HEK293 (cell line): ENCODE results near the gene BLOC1S3.

ENCODE experiments used
- HOXC10 ChIP-seq: sonication (generic); formaldehyde crosslinking; IDR thresholded peaks from 2 replicates; pipeline ENCODE4 v1.8.1; 2023; ENCODE audit warnings: mild to moderate bottlenecking, missing genetic modification reagents
- KLF1 ChIP-seq: fragments of 450-650 bp; formaldehyde crosslinking; IDR thresholded peaks from 2 replicates; pipeline ENCODE4 v1.5.1; 2016; ENCODE audit warnings: missing biosample characterization, missing genetic modification characterization
- KLF7 ChIP-seq: fragments of 450-650 bp; formaldehyde crosslinking; IDR thresholded peaks from 2 replicates; pipeline ENCODE4 v1.5.1; 2016; ENCODE audit warnings: missing biosample characterization, missing genetic modification characterization, borderline replicate concordance
- KLF8 ChIP-seq: fragments of 450-650 bp; formaldehyde crosslinking; IDR thresholded peaks from 2 replicates; pipeline ENCODE4 v1.5.1; 2016; ENCODE audit warnings: missing biosample characterization, missing genetic modification characterization
- REPIN1 ChIP-seq: fragments of 450-650 bp; formaldehyde crosslinking; IDR thresholded peaks from 2 replicates; pipeline ENCODE4 v1.5.1; 2017; ENCODE audit warnings: missing biosample characterization, missing genetic modification characterization, low read depth
- YY2 ChIP-seq: fragments of 450-650 bp; formaldehyde crosslinking; IDR thresholded peaks from 2 replicates; pipeline ENCODE4 v1.5.1; 2016; ENCODE audit warnings: missing biosample characterization, missing genetic modification characterization
- ZBTB11 ChIP-seq: fragments of 450-650 bp; formaldehyde crosslinking; conservative IDR thresholded peaks from 2 replicates; pipeline ENCODE4 v1.5.1; 2016; ENCODE audit warnings: low read depth, missing biosample characterization, missing genetic modification characterization
- ZBTB17 ChIP-seq: fragments of 450-650 bp; formaldehyde crosslinking; IDR thresholded peaks from 2 replicates; pipeline ENCODE4 v1.5.1; 2016; ENCODE audit warnings: missing biosample characterization, missing genetic modification characterization
- ZBTB20 ChIP-seq: fragments of 450-650 bp; formaldehyde crosslinking; IDR thresholded peaks from 2 replicates; pipeline ENCODE4 v1.5.1; 2016; ENCODE audit warnings: missing biosample characterization, missing genetic modification characterization
- ZBTB21 ChIP-seq: fragments of 450-650 bp; formaldehyde crosslinking; IDR thresholded peaks from 2 replicates; pipeline ENCODE4 v1.5.1; 2017; ENCODE audit warnings: missing biosample characterization, missing genetic modification characterization
- ZFP37 ChIP-seq: fragments of 450-650 bp; formaldehyde crosslinking; IDR thresholded peaks from 2 replicates; pipeline ENCODE4 v1.5.1; 2016; ENCODE audit warnings: missing biosample characterization, missing genetic modification characterization
- ZNF19 ChIP-seq: fragments of 450-650 bp; formaldehyde crosslinking; IDR thresholded peaks from 2 replicates; pipeline ENCODE4; 2016; ENCODE audit warnings: missing biosample characterization, missing genetic modification characterization, low read depth
- ZNF214 ChIP-seq: fragments of 450-650 bp; formaldehyde crosslinking; IDR thresholded peaks from 2 replicates; pipeline ENCODE4 v1.5.1; 2017; ENCODE audit warnings: missing biosample characterization, mild to moderate bottlenecking, missing genetic modification characterization, borderline replicate concordance
- ZNF24 ChIP-seq: fragments of 450-650 bp; formaldehyde crosslinking; IDR thresholded peaks from 2 replicates; pipeline ENCODE4 v1.5.1; 2016; ENCODE audit warnings: missing biosample characterization, missing genetic modification characterization
- ZNF324 ChIP-seq: fragments of 450-650 bp; formaldehyde crosslinking; IDR thresholded peaks from 2 replicates; pipeline ENCODE4 v1.5.1; 2016; ENCODE audit warnings: missing biosample characterization, missing genetic modification characterization
- ZNF501 ChIP-seq: fragments of 450-650 bp; formaldehyde crosslinking; IDR thresholded peaks from 2 replicates; pipeline ENCODE4 v1.5.1; 2016; ENCODE audit warnings: missing biosample characterization, missing genetic modification characterization
- ZNF529 ChIP-seq: fragments of 450-650 bp; formaldehyde crosslinking; IDR thresholded peaks from 2 replicates; pipeline ENCODE4 v1.5.1; 2017; ENCODE audit warnings: missing genetic modification characterization, missing biosample characterization; ENCODE audit not compliant: insufficient replicate concordance
- ZNF560 ChIP-seq: fragments of 450-650 bp; formaldehyde crosslinking; IDR thresholded peaks from 2 replicates; pipeline ENCODE4 v1.5.1; 2017; ENCODE audit warnings: missing biosample characterization, missing genetic modification characterization, borderline replicate concordance
- ZNF621 ChIP-seq: fragments of 450-650 bp; formaldehyde crosslinking; IDR thresholded peaks from 2 replicates; pipeline ENCODE4 v1.5.1; 2017; ENCODE audit warnings: missing biosample characterization, missing genetic modification characterization
- ZNF645 ChIP-seq: fragments of 450-650 bp; formaldehyde crosslinking; IDR thresholded peaks from 2 replicates; pipeline ENCODE4; 2016; ENCODE audit warnings: missing biosample characterization, missing genetic modification characterization
- ZNF660 ChIP-seq: fragments of 450-650 bp; IDR thresholded peaks from 2 replicates; pipeline ENCODE4 v1.5.1; 2018; ENCODE audit warnings: missing biosample characterization, mild to moderate bottlenecking, missing genetic modification characterization
- ZNF677 ChIP-seq: fragments of 450-650 bp; IDR thresholded peaks from 2 replicates; pipeline ENCODE4 v1.5.0; 2018; ENCODE audit warnings: missing biosample characterization, mild to moderate bottlenecking, missing genetic modification characterization, moderate library complexity
- ZNF792 ChIP-seq: fragments of 450-650 bp; formaldehyde crosslinking; IDR thresholded peaks from 2 replicates; pipeline ENCODE4 v1.5.1; 2016; ENCODE audit warnings: missing biosample characterization, missing genetic modification characterization
- ZNF837 ChIP-seq: fragments of 450-650 bp; formaldehyde crosslinking; IDR thresholded peaks from 2 replicates; pipeline ENCODE4 v1.5.1; 2016; ENCODE audit warnings: missing biosample characterization, missing genetic modification characterization
- ZXDB ChIP-seq: fragments of 450-650 bp; formaldehyde crosslinking; IDR thresholded peaks from 2 replicates; pipeline ENCODE4 v1.5.1; 2016; ENCODE audit warnings: missing biosample characterization, missing genetic modification characterization
- TF ChIP-seq, protein P1 (sequence below): fragments of 450-650 bp; formaldehyde crosslinking; IDR thresholded peaks from 2 replicates; pipeline ENCODE4 v1.5.1; 2016; ENCODE audit warnings: missing biosample characterization, missing genetic modification characterization
- TF ChIP-seq, protein P2 (sequence below): fragments of 450-650 bp; formaldehyde crosslinking; IDR thresholded peaks from 2 replicates; pipeline ENCODE4 v1.5.1; 2016; ENCODE audit warnings: missing biosample characterization, missing genetic modification characterization
- TF ChIP-seq, protein P3 (sequence below): fragments of 450-650 bp; formaldehyde crosslinking; IDR thresholded peaks from 2 replicates; pipeline ENCODE4 v1.5.1; 2016; ENCODE audit warnings: missing biosample characterization, missing genetic modification characterization
- TF ChIP-seq, protein P4 (sequence below): fragments of 450-650 bp; IDR thresholded peaks from 2 replicates; pipeline ENCODE4 v1.5.1; 2018; ENCODE audit warnings: missing biosample characterization, missing genetic modification characterization
- TF ChIP-seq, protein P5 (sequence below): fragments of 450-650 bp; formaldehyde crosslinking; IDR thresholded peaks from 2 replicates; pipeline ENCODE4 v1.5.1; 2016; ENCODE audit warnings: missing biosample characterization, missing genetic modification characterization, borderline replicate concordance

The BLOC1S3 gene

DNA sequence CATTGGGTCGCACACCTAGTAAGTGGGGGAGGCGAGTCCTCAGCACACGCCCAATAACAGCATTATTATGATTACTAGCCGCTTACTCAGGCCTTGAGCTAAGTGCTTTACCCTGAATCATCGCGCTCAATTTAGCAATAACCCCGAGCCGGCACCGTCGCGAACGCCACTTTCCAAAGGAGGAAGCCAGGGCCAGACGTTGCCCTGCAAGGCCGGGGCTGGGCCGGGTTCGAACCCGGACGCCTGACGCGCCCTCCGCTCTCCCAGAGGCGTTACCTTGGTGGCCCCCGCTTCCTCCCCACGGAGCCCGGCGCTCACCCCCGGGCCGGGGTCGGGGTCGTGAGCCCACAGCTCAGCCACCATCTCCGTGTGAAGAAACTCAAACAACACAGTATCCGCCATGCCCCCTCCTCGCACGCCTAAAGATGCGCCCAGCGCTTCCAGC lies 745 bp upstream of the BLOC1S3 start, which contains the start of gene TRAPPC6A (continued):
- TF ChIP-seq, protein P1, sequence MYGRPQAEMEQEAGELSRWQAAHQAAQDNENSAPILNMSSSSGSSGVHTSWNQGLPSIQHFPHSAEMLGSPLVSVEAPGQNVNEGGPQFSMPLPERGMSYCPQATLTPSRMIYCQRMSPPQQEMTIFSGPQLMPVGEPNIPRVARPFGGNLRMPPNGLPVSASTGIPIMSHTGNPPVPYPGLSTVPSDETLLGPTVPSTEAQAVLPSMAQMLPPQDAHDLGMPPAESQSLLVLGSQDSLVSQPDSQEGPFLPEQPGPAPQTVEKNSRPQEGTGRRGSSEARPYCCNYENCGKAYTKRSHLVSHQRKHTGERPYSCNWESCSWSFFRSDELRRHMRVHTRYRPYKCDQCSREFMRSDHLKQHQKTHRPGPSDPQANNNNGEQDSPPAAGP (tag by site-specific recombination), result 0 out of 2 replicates have a peak, but pooled peaks have one; percentile 32
- TF ChIP-seq ZXDB (tag by site-specific recombination) (peak; percentile 59), ZBTB21 (0 out of 2 replicates have a peak, but pooled peaks have one; percentile 41), ZNF792 (no peak; the same call in 1 of the 2 replicates), ZBTB11 (tag by site-specific recombination) (no peak), ZNF560 (tag by site-specific recombination) (no peak), KLF1 (tag by site-specific recombination) (no peak), KLF7 (tag by site-specific recombination) (0 out of 2 replicates have a peak, but pooled peaks have one; percentile 42), ZNF529 (no peak), ZNF324 (tag by site-specific recombination) (no peak; the same call in 1 of the 2 replicates), ZNF621 (tag by site-specific recombination) (no peak), KLF8 (tag by site-specific recombination) (peak; percentile 44; the same call in 1 of the 2 replicates), ZNF645 (no peak), HOXC10 (CRISPR knock-in tag) (no peak), ZNF24 (tag by site-specific recombination) (peak; percentile 61; the same call in 1 of the 2 replicates), ZNF214 (tag by site-specific recombination) (no peak), ZNF660 (peak; percentile 95), ZBTB17 (tag by site-specific recombination) (peak; percentile 60), ZNF501 (tag by site-specific recombination) (no peak), YY2 (peak; percentile 94), ZBTB20 (tag by site-specific recombination) (peak; percentile 83), ZFP37 (tag by site-specific recombination) (peak; percentile 91), ZNF837 (tag by site-specific recombination) (no peak), REPIN1 (no peak), ZNF19 (tag by site-specific recombination) (no peak), ZNF677 (tag by site-specific recombination) (no peak)
- TF ChIP-seq, protein P2, sequence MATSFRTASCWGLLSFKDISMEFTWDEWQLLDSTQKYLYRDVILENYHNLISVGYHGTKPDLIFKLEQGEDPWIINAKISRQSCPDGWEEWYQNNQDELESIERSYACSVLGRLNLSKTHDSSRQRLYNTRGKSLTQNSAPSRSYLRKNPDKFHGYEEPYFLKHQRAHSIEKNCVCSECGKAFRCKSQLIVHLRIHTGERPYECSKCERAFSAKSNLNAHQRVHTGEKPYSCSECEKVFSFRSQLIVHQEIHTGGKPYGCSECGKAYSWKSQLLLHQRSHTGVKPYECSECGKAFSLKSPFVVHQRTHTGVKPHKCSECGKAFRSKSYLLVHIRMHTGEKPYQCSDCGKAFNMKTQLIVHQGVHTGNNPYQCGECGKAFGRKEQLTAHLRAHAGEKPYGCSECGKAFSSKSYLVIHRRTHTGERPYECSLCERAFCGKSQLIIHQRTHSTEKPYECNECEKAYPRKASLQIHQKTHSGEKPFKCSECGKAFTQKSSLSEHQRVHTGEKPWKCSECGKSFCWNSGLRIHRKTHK (tag by site-specific recombination), result no peak
- TF ChIP-seq, protein P3, sequence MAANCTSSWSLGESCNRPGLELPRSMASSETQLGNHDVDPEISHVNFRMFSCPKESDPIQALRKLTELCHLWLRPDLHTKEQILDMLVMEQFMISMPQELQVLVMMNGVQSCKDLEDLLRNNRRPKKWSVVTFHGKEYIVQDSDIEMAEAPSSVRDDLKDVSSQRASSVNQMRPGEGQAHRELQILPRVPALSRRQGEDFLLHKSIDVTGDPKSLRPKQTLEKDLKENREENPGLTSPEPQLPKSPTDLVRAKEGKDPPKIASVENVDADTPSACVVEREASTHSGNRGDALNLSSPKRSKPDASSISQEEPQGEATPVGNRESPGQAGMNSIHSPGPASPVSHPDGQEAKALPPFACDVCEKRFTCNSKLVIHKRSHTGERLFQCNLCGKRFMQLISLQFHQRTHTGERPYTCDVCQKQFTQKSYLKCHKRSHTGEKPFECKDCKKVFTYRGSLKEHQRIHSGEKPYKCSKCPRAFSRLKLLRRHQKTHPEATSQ, result no peak
- TF ChIP-seq, protein P4, sequence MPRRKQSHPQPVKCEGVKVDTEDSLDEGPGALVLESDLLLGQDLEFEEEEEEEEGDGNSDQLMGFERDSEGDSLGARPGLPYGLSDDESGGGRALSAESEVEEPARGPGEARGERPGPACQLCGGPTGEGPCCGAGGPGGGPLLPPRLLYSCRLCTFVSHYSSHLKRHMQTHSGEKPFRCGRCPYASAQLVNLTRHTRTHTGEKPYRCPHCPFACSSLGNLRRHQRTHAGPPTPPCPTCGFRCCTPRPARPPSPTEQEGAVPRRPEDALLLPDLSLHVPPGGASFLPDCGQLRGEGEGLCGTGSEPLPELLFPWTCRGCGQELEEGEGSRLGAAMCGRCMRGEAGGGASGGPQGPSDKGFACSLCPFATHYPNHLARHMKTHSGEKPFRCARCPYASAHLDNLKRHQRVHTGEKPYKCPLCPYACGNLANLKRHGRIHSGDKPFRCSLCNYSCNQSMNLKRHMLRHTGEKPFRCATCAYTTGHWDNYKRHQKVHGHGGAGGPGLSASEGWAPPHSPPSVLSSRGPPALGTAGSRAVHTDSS (tag by site-specific recombination), result no peak
- TF ChIP-seq, protein P5, sequence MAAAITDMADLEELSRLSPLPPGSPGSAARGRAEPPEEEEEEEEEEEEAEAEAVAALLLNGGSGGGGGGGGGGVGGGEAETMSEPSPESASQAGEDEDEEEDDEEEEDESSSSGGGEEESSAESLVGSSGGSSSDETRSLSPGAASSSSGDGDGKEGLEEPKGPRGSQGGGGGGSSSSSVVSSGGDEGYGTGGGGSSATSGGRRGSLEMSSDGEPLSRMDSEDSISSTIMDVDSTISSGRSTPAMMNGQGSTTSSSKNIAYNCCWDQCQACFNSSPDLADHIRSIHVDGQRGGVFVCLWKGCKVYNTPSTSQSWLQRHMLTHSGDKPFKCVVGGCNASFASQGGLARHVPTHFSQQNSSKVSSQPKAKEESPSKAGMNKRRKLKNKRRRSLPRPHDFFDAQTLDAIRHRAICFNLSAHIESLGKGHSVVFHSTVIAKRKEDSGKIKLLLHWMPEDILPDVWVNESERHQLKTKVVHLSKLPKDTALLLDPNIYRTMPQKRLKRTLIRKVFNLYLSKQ (tag by site-specific recombination), result no peak
